GM21737 (cell line): ENCODE measurements around the gene CRISP2.

Source experiments
- ATAC-seq: cut with Tn5 transposase; IDR thresholded peaks from one replicate; pipeline ENCODE4 v1.9.1; 2021; ENCODE audit warnings: mild to moderate bottlenecking, moderate library complexity; ENCODE audit not compliant: unreplicated experiment

The CRISP2 gene

DNA sequence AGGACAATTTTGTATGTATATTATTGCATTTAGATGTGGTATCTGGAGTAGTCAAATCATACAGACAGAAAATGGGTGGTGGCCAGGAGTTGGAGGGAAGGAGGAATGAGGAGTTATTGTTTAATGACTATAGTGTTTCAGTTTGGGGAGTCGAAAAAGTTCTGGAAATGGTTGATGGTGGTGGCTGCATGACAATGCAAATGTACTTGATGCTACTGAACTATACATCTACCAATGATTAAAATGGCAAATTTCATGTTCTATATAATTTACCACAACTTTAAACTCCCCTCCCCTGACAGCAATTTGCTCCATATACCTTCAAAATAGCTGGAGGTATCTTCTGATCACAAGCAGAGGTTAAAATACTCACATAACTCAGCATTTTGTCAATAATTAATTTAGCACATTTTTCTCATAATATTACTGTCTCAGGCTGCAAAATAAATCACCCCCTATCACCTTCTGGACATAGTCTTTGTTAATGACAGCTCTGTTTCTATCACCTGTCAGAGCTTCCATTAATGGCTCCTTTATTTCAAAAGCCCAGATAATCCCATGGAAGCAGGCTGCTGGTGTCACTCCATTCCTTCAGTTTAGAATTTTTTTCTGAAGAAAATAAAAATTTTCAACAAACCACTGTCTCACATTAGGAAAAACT, 51.0 kb downstream of the CRISP2 start:
- ATAC-seq: no peak

DNA sequence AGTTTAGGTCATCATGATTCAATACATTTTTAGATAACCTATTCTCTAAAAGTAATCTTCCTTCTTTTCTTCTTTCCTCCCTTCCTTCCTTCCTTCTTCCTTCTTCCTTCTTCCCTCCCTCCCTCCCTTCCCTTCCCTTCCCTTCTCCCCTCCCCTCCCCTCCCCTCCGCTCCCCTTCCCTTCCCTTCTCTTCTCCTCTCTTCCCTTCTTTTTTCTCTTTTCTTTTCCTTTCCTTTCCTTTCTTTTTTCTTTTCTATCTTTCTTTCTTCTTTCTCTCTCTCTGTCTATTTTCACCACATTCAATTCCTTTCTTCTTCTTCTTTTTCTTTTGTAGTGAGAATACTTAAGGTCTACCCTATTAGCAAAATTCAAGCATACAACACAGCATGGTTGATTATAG, 59.4 kb downstream of the CRISP2 start:
- ATAC-seq: no peak

DNA sequence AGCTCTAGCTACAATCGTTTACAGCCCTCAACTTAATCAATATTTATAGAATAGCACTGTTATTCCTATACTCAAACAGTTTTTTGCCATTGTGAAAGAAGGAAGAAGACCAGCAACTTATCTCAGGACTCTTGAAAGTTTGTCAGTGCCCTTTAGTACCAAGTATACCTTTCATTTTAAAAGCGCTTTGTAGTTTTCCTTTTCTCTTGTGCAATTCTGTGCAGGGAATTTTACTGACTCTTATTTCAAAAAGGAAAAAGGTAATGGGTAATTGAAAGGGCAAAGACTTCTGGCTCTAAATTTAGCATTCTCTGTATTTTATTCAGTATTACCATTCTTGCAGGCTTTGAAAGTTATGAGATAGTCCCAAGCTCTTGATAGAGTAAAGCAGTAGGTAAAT, 59.9 kb downstream of the CRISP2 start:
- no peak for ATAC-seq

DNA sequence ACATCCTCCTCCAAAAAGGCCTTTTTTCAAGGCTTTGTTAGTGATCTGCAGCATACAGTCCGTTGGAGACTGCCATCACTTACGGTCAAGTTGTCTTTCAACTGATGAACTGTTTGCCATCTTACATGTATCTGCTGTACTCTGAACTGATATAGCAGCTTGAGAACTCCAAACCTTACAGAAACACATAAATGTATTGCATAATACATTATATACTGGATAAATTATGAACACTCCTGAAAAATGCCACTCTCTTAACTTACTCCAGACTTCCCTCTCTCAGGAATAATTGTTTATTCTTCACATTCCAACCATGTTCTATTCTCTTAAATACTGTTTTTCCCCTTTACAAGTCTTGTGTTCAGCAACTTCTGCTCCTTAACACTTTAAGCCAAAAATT, 62.1 kb downstream of the CRISP2 start:
- no peak for ATAC-seq

DNA sequence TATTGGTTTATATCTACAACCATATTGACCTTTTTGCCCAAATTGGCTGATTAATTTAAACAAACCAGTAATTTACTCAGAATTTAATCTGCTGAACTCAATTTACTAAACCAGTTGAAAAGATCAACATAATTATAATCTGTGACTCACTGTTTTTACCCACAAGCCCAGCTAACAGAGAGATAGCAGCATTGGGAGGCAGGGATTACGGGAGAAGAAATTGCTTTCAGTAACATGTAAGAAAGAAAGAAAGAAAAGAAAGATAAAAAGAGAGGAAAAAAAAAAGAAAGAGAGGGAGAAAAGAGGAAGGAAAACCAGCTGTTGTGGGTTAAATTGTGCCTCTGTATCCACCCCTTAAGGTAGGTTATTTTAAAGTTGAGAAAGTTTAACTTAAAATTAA, 63.4 kb downstream of the CRISP2 start:
- ATAC-seq: no peak

DNA sequence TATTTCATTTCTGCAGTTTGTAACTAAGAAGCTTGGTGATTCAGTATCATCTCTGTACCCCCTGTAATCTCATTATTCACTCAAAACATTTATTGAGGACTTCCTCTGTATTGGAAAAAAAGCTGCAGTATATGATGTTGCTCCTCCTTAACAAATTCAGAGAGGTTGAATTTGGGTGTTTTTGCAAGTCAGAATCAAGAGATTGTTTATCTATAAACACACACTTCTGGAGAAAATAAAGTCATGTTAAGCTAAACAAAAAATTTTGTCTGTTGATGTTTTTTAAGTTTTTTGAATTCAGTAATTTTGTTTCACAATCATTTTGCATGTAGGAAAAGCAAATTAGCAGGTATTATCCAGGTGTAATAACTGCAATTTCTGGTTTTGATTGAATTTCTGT, 65.3 kb downstream of the CRISP2 start:
- no peak for ATAC-seq

DNA sequence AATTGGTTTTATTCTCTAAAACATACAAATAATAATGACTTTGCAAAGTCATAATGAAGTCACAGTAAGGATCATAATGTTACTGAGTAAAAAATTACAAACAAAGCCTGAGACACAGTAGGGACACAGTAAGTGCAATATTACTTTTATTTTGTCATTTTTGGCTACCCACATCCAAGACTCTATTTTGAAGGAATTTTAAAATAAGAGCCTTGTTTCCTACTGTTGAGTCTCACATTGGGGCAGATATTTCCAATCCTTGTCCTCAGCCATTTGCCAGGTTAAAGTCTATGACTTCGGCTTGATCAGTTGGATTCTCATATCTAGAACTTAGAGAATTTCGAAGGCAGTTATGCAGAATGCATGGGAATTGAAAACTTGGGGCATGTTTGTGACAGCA, 65.9 kb downstream of the CRISP2 start:
- ATAC-seq: no peak

DNA sequence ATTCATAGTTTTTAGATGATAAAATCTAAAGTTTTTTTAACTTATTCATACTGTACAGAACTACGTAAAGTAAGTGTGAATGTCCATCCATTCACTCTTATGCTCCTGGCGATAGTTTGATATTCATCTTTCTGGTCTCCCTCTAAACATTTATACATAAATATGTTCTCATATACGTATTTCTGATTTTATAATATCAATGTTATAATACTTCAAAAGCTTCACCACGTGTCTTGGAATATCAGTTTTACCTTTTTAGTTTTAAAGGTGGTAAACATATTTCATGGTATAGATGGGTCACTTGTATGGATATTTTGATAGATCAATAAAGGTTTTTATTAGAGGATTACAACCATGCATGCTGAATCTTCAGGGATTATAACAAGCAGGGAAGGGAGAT, 66.4 kb downstream of the CRISP2 start:
- ATAC-seq: no peak

DNA sequence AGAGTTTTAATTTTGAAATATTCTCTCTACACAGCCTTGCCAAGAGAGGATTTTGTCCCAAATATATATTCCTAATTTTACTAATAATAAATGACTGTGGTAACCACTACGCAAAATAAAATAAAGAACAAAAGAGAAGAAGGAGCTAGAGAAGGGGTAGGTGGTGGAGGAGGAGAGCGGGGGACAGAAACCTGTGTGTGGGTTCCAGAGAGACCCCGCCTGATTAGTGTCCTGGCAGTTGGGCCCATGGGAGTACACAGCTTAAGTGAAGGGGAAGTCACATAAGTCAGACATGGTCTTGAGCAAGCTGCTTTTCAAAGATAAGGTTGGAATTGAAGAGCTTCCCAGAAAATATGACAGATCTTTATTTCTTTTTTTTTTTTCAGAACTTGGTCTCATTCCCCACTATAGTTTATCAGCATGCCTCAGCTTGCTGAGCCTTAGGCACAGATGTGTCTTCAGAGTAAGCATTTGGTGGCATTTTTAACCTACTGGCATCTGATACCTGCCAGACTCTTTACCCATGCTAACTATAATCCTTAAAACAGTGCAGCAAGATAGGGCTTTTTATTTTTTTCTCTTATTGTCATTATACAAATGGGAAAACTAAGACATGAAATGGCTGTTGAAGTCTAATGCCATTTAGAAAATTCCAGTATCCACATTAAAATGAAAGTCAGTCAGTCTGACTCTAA, 67.1 kb downstream of the CRISP2 start:
- ATAC-seq: no peak

DNA sequence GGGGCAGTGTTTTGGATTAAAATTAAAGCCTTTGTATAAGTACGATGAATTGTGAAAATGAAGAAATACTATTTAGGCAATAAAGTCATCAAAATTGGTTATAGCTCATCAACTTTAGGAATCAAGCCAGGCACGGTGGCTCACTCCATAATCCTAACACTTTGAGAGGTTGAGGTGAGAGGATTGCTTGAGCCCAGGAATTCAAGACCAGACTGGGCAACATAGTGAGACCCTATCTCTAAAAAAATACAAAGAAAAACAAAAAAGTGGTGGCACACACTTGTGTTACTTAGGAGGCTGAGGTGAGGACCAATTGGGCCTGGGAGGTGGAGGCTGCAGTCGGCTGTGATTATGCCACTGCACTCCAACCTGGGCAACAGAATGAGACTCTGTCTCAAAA, 68.2 kb downstream of the CRISP2 start:
- no peak for ATAC-seq
